H9 (cell line): Measurements from ENCODE around the gene ADARB2. TPM values are rescaled to one million over a fixed set of nuclear protein-coding genes. Genes with fewer than 3 reads are reported as not detected.

Source experiments
- DNase-seq: peaks from one replicate; pipeline ENCODE4 v3.0.0-alpha.2; 2017
- H2AFZ ChIP-seq: one replicate; pipeline ENCODE4 v1.6.1; 2013; ENCODE audit warnings: mild to moderate bottlenecking, low read length, control low read depth, moderate library complexity
- H2AK5ac ChIP-seq: 2 replicates; pipeline ENCODE4 v1.6.1; 2013; ENCODE audit warnings: low read length, control low read depth, mixed read lengths; ENCODE audit not compliant: insufficient read length
- H2BK120ac ChIP-seq: one replicate; pipeline ENCODE4 v1.6.1; 2013; ENCODE audit warnings: low read depth, mild to moderate bottlenecking, low read length, control low read depth, inconsistent platforms; ENCODE audit not compliant: poor library complexity, severe bottlenecking
- H2BK12ac ChIP-seq: 2 replicates; pipeline ENCODE4 v1.6.1; 2013; ENCODE audit warnings: low read length, control low read depth, mixed read lengths, low read depth; ENCODE audit not compliant: insufficient read length
- H2BK15ac ChIP-seq: 2 replicates; pipeline ENCODE4 v1.6.1; 2013; ENCODE audit warnings: low read depth, low read length, control low read depth
- H2BK20ac ChIP-seq: one replicate; pipeline ENCODE4 v1.6.1; 2013; ENCODE audit warnings: low read depth, mild to moderate bottlenecking, low read length, control low read depth, inconsistent platforms; ENCODE audit not compliant: poor library complexity, severe bottlenecking
- H2BK5ac ChIP-seq: 2 replicates; pipeline ENCODE4 v1.6.1; 2013; ENCODE audit warnings: low read length, control low read depth, mixed read lengths; ENCODE audit not compliant: insufficient read length
- H3K14ac ChIP-seq: 2 replicates; pipeline ENCODE4 v1.6.1; 2013; ENCODE audit warnings: low read length, control low read depth; ENCODE audit not compliant: insufficient read depth
- H3K18ac ChIP-seq: 2 replicates; pipeline ENCODE4 v1.6.1; 2013; ENCODE audit warnings: low read depth, mild to moderate bottlenecking, mixed read lengths, low read length, control low read depth; ENCODE audit not compliant: insufficient read length
- H3K23ac ChIP-seq: 2 replicates; pipeline ENCODE4 v1.6.1; 2013; ENCODE audit warnings: low read length, control low read depth, mixed read lengths, low read depth; ENCODE audit not compliant: insufficient read length
- H3K23me2 ChIP-seq: 2 replicates; pipeline ENCODE4 v1.6.1; 2013; ENCODE audit warnings: low read depth, mild to moderate bottlenecking, mixed read lengths, low read length, control low read depth; ENCODE audit not compliant: insufficient read length, poor library complexity, severe bottlenecking
- H3K27ac ChIP-seq: 2 replicates; pipeline ENCODE4 v1.5.1; 2013; ENCODE audit warnings: low read length, control low read depth, mixed read lengths, low read depth; ENCODE audit not compliant: insufficient read length
- H3K27me3 ChIP-seq: 2 replicates; pipeline ENCODE4 v1.6.1; 2013; ENCODE audit warnings: low read length, control low read depth, inconsistent platforms; ENCODE audit not compliant: insufficient read depth
- H3K4ac ChIP-seq: 2 replicates; pipeline ENCODE4 v1.6.1; 2013; ENCODE audit warnings: low read depth, mild to moderate bottlenecking, control low read depth, inconsistent platforms, low read length, moderate library complexity
- H3K4me1 ChIP-seq: 2 replicates; pipeline ENCODE4 v1.6.1; 2013; ENCODE audit warnings: low read length, control low read depth, inconsistent platforms; ENCODE audit not compliant: insufficient read depth
- H3K4me2 ChIP-seq: 2 replicates; pipeline ENCODE4 v1.6.1; 2013; ENCODE audit warnings: low read length, control low read depth, mixed read lengths; ENCODE audit not compliant: insufficient read length, insufficient read depth
- H3K56ac ChIP-seq: 2 replicates; pipeline ENCODE4 v1.6.1; 2013; ENCODE audit warnings: low read depth, mild to moderate bottlenecking, mixed read lengths, low read length, control low read depth; ENCODE audit not compliant: insufficient read length
- H3K79me1 ChIP-seq: 2 replicates; pipeline ENCODE4 v1.6.1; 2013; ENCODE audit warnings: low read depth, mild to moderate bottlenecking, moderate library complexity, low read length, control low read depth, inconsistent platforms; ENCODE audit not compliant: insufficient read depth, poor library complexity, severe bottlenecking
- H3K79me2 ChIP-seq: 2 replicates; pipeline ENCODE4 v1.6.1; 2013; ENCODE audit warnings: low read length, control low read depth, inconsistent platforms; ENCODE audit not compliant: insufficient read depth
- H3K9ac ChIP-seq: 2 replicates; pipeline ENCODE4 v1.6.1; 2013; ENCODE audit warnings: low read length, control low read depth, mixed read lengths; ENCODE audit not compliant: insufficient read length; ENCODE audit errors: extremely low read depth
- H3K9me3 ChIP-seq: one replicate; pipeline ENCODE4 v1.6.1; 2013; ENCODE audit warnings: low read depth, low read length, inconsistent platforms; ENCODE audit not compliant: control insufficient read depth
- H3T11ph ChIP-seq: one replicate; pipeline ENCODE4 v1.6.1; 2013; ENCODE audit warnings: mild to moderate bottlenecking, low read length, control low read depth, inconsistent platforms
- H4K20me1 ChIP-seq: one replicate; pipeline ENCODE4 v1.6.1; 2013; ENCODE audit not compliant: control insufficient read depth, insufficient read length, insufficient read depth
- H4K5ac ChIP-seq: 2 replicates; pipeline ENCODE4 v1.6.1; 2013; ENCODE audit warnings: low read depth, mild to moderate bottlenecking, mixed read lengths, low read length, control low read depth; ENCODE audit not compliant: insufficient read length
- H4K8ac ChIP-seq: replicated peaks from 2 replicates; pipeline ENCODE4 v1.6.1; 2013; ENCODE audit warnings: low read length, control low read depth, mixed read lengths, low read depth; ENCODE audit not compliant: insufficient read length
- H4K91ac ChIP-seq: 2 replicates; pipeline ENCODE4 v1.6.1; 2013; ENCODE audit warnings: low read depth, mild to moderate bottlenecking, moderate library complexity, mixed read lengths, low read length, control low read depth; ENCODE audit not compliant: insufficient read length
- H3K27ac Mint-ChIP-seq, 3 experiments: 2 replicates in 2 of 3; 3 replicates in 1 of 3; pipeline ENCODE4 v1.8.0; 2020 to 2021; ENCODE audit warnings: mixed read lengths in 3 of 3, mild to moderate bottlenecking in 1 of 3, moderate library complexity in 1 of 3
- H3K27me3 Mint-ChIP-seq: 2 replicates; pipeline ENCODE4 v1.8.0; 2021; ENCODE audit warnings: low read depth, mild to moderate bottlenecking, moderate library complexity, mixed read lengths
- H3K36me3 Mint-ChIP-seq, 3 experiments: 2 replicates in 2 of 3; 3 replicates in 1 of 3; pipeline ENCODE4 v1.8.0; 2020 to 2021; ENCODE audit warnings: low read depth in 3 of 3, mixed read lengths in 3 of 3; ENCODE audit not compliant: insufficient read depth in 1 of 3
- H3K4me1 Mint-ChIP-seq, 2 experiments: 2 replicates each; pipeline ENCODE4 v1.8.0; 2020; ENCODE audit warnings: mixed read lengths in 2 of 2
- H3K4me3 Mint-ChIP-seq, 2 experiments: 2 replicates in 1 of 2; 3 replicates in 1 of 2; pipeline ENCODE4 v1.8.0; 2020 to 2021; ENCODE audit warnings: mild to moderate bottlenecking in 2 of 2, mixed read lengths in 2 of 2, moderate library complexity in 1 of 2
- H3K9me3 Mint-ChIP-seq, 2 experiments: 2 replicates in 1 of 2; 3 replicates in 1 of 2; pipeline ENCODE4 v1.8.0; 2020; ENCODE audit warnings: mild to moderate bottlenecking in 2 of 2, mixed read lengths in 2 of 2, moderate library complexity in 1 of 2
- CTCF ChIP-seq: fragments of 200-600 bp; sonication (generic); conservative IDR thresholded peaks from 3 replicates; pipeline ENCODE4 v1.8.0; 2021; ENCODE audit warnings: antibody characterized with exemption, mild to moderate bottlenecking
- WGBS: extraction: QIAGEN DNeasy Blood & Tissue Kit; methylation state at CpG from one replicate; pipeline ENCODE4 v1.1.7; 2013; ENCODE audit warnings: missing lambda C conversion rate, low lambda C conversion rate, mixed read lengths; ENCODE audit not compliant: insufficient read length; ENCODE audit errors: extremely low coverage; 5-methylcytosine and 5-hydroxymethylcytosine counted together
- total RNA-seq: library from RNA; stranded (reverse); gene quantifications from 2 replicates; pipeline ENCODE4 v1.2.1, GENCODE V29; 2021

ADARB2 gene
- total RNA-seq, 1 experiment from 2014 or later, result 0.87 TPM

GRCh38 chr10:1544209-1544673 is 193.1 kb downstream of the ADARB2 start:
- no peak overlapping the region for H2BK20ac ChIP-seq

More at GRCh38 chr10:1544209-1544673, 193.1 kb downstream of the ADARB2 start:
- no CpG with 5 or more reads among the region's 13 CpGs for WGBS
- Histone ChIP-seq H4K91ac (no peak overlapping the region), H4K5ac (no peak overlapping the region), H3K27me3 (no peaks in the 10 kb centered on the region), H3K4me1 (no peaks in the 10 kb centered on the region), H2BK12ac (no peak overlapping the region), H3K27ac (no peak overlapping the region), H3K4ac (no peak overlapping the region), H4K20me1 (no peaks in the 10 kb centered on the region), H2AK5ac (no peak overlapping the region), H3K23ac (no peak overlapping the region), H3K9me3 (no peaks in the 10 kb centered on the region), H3K79me1 (no peaks in the 10 kb centered on the region), H3K14ac (no peak overlapping the region), H3K18ac (no peak overlapping the region), H2AFZ (no peak overlapping the region), H3K79me2 (no peaks in the 10 kb centered on the region), H3K9ac (no peak overlapping the region), H2BK15ac (no peak overlapping the region), H3K56ac (no peak overlapping the region), H3K4me2 (no peak overlapping the region), H2BK5ac (no peak overlapping the region), H4K8ac (no peak overlapping the region), H3K23me2 (no peaks in the 10 kb centered on the region), H3T11ph (no peak overlapping the region), H2BK120ac (no peak overlapping the region)
- DNase-seq, result no peak
- no peak overlapping the region for H3K27ac Mint-ChIP-seq
- H3K27me3 Mint-ChIP-seq, result peaks cover 4% of the 10 kb centered on the region
- TF ChIP-seq CTCF, result no peak
- peaks cover 3 to 4% of the 10 kb centered on the region in 2 experiments; a peak in 3 of 4 replicates for H3K4me1 Mint-ChIP-seq
- H3K4me3 Mint-ChIP-seq, result no peak overlapping the region
- peaks cover 4 to 7% of the 10 kb centered on the region in 2 experiments; a peak in 3 of 5 replicates for H3K9me3 Mint-ChIP-seq
- H3K36me3 Mint-ChIP-seq, result peaks cover 0 to 4% (median 2%) of the 10 kb centered on the region in 3 experiments; a peak in 1 of 7 replicates
